Activated effector memory CD4-positive, alpha-beta T cell treated with anti-CD3 and anti-CD28 coated beads, Interleukin-2, amount 50 U/mL, for 16 hours (primary cell): ENCODE data around the gene RCOR1.

Experiments used
- DNase-seq: peaks from one replicate; pipeline ENCODE4 v3.0.0-alpha.2; 2020

Gene RCOR1

DNA sequence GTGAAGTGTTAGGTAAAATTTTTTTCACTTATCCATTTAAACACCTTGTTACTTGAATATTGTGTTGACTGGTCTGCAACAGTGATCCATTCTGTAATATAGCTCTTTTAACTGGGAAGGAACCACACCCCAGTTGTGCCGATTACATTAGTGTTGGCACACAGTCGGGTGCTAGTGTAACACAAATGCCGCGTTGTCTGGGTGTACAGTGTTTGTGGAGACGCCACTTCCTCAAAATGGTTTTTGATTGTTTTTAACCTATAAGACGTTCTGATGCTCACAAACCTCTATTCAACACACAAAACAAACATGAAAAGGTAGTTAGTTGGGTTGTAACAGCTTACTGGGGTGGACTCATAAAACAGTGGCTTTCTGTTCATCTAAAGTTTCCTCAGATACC is 136.8 kb downstream of the RCOR1 start:
- no peak for DNase-seq

DNA sequence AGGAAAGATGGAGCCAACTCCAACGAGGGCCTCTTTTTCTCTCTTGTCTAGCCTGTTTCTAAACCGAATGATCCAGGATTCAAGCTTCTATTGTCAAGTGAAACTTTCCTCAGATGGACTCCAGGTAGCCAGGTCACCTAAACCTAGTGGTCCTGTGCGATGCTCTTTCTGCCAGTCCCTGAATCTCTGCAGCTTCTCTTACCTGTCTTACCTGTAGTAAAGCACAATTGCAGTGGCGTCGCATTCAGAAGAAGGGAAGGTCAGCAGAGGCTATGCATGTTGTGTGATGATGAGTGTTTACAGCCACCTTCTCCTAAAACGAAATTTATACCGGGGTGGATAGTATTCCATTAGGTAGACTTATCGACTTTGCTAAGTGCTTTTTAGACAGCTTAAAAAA is 137.4 kb downstream of the RCOR1 start:
- no peak for DNase-seq

DNA sequence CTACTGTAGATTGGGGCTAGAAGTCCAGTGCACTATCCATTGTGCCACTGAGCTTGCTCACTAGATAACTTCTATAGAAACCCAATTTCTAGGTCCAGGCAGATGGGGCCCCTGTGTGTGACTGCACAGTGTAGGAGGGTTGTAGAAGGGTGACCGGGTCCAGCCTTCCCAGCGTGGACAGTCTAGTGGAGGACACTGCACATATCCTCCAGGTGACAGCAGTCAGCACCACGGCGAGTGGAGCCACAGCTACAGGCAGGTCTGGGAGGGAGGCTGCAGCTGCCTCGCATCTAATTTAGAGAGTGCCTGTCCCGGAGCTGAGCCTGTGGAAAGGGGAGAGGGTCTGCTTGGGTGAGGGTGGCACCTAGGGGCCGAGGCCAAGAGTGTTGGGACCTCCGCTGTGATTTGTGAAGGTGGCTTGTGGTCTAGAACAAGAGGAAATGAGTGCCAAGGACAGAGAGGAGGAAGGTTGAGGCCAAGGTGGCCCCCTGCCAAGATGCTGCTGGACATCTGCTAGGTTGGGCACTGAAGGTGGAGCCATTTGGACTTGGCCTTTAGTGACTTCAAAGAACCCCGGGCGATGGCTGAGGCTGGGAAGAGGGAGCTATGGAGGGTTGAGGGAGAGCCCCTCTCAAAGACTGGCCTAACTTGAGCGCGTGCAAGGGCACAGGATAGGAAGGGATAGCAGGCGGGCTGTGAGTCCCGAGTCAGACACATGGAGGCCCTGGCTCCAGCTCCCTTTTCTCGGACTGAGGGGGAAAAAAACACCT is 138.8 kb downstream of the RCOR1 start:
- DNase-seq, result no peak

DNA sequence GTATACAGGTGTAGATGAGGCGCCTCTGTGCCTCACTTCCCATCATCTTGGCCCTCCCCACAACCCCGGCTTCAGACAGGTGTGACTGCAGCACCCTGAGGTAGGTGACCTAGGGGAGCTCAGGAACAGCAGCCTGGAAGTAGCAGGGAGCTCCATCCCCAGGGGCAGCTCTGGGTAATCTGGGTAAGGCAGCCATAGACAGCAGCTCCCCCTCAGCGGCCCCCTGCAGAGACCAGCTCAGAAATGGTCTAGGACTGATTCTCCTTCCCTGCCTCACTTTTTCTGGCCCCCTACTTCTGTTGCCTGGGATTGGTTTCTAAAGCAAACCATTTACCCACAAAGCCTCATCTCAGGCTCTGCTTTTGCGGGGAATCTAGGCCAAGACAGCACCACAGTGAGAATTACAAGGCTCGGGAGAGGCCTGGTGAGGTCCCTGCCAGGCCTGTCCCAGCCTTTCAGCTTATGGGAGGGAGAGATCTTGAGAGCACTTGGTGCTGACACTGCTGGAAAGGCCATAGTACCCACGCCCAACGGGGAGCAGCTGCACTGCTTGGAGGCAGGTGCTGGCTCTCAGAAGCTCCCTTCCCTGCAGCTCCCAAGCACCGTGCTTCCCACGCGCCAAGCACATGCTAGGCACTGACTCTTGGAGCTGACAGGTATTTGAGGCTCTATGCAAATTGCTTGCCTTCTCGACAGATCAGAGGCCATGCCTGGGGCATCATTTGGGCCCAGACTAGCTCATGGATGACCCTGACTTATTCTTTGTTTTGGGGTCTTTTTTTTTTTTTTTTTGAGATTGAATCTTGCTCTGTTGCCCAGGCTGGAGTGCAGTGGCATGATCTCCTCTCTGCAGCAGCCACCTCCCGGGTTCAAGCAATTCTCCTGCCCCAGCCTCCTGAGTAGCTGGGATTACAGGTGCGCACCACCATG is 139.7 kb downstream of the RCOR1 start:
- no peak for DNase-seq

DNA sequence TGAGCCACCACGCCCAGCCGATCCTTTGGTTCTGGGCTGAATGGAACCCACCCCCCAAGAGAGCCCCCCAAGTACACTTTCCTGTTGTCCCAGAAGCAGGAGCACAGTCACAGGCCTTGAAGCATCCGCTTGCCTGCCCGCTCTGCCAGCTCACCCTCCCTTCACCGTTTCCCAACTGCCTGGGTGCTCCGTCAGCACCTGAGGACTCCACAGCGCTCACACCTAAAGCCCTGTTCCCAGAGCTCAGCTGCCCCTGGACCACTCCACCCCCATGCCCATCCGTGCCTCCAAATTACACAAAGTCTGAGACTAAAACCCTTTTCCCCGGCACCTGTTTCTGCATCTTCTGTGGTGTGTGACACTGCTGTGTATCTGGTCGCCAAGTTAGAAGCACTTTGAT is 140.5 kb downstream of the RCOR1 start:
- no peak for DNase-seq

DNA sequence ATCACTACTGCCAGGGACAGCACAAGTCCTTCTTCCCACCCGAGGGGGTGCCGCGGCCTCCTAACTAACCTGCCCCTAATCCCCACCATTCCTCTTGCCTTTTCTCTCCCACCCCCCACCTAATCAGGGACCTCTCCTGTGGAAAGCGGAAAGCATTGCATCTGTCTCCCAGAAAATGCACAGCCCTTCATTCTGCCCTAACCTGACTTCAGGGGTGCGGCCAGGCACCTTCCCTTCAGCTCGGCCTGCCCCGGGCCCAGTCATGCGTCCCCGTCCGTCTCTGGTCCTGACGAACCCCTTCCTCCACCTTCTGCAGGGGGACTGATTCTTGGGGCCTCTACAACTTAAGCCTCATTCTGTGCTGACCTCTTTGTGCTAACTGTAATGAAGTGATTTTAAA is 140.9 kb downstream of the RCOR1 start:
- no peak for DNase-seq

DNA sequence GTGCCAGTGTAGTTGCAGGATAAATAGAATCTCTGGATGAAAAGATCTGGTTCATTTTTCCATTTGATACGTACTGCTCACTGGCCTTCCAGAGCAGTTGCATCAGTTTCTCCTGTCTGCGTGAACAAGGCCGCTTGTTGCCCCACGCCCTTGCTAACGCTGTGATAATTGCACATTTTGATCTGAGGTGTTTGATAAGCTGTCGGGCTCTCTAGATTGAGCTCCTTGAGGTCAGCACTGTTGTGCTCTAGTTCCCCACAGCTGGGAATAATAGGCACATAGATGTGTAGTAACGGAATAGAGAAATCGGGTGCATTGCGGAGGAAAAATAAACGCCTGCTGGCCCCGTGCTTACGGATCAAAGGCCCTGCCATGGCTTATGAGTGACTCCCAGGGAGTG is 142.0 kb downstream of the RCOR1 start:
- DNase-seq, result no peak

DNA sequence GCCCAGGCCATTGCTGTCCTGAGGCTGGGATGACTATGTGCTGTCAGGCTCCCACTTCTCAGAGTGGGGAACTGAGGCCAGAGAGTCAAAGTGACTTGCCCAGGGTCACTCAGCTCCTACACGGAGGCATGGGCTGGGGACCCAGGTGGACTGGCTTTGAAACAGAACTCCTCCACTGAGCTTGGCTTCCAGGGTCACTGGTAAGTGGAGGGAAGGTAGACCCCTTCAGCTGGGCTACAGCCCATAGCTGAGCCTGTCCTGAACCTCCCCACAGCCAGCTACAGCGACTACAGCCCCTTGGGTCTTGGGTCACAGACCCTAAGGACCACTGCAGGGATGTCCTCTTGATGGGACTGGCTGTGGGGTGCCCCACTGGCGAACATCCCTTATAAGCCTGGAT is 144.5 kb downstream of the RCOR1 start:
- DNase-seq, result no peak

DNA sequence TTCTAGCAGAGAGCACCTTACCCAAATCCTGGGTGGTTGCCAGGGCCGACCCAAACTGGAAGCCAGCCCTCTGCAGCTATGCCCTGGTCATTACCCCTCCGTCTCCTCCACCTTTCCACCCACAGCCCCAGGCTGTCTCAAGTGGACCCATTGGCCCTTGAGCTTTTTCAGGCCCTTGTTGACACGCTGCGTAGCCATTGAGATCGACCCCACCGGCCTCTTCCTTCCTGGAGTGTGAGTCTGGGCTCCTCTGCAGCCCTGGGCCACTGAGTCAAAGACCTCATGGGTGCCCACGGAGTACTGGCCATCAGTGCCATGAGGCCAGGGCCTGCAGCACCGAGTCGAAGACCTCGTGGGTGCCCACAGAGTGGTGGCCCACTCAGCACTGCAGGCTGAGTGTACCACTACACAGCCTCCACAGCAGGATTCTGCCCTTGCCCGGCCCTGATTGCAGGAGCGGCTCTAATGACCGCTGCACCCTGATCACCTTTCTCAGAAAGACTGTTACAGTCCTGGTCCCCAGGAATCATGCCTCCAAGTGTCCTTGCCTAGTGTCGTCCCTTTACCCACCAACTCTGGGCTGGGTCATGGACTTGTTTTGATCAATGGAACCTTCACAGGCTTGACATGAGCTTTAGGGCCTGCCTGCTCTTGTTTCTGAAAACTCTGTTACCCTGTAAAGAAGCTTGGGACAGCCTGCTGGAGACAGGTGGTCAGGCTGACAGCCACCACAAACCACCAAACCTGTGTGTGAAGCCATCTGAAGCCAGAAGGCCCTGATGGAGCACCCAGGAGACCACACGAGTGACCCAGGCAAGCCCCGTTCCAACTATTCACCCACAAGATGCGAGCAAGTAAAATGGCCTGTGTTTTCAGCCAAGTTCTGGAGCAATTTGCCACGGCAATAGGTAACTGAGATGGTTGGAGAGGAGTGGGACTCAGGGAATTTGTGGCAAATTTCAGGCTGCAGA is 145.2 kb downstream of the RCOR1 start:
- DNase-seq, result no peak

DNA sequence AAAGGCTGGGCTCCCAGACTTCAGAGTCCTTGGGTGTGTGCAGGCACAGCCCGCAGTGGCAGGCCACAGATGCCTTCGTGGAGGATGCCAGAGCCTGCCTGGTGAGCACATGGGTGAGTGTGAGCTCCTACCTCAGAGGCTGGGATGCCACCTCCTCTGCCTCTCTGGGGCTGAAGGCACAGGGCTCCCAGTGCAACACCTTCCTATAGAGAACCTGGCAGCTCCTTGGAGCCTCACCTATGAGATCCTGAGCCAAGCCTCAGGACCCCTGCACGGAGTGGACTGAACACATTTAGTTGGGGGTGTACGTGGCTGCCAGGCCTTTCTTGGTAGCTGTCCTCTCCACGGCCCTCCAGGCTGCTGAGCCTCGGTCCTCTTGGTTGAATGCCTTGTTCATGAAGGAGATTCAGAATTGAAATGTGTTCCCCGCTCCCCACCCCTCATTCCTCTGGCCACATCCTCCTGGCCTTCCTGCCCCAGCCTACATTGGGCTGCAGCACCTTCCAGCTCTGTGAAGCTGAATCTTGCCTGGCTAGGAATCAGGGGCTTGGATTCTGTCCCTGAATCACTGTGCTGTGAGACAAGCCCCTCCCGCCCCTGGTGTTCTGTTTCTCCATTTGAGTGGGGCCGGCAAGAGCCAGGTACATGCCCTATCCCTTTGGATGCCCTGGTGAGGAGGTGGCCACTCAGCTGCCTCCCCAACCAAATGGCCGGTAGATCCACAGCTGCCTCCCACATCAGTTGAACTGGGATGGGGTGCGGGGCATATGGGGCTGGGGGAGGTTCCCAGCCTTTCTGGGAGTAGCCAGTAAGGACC is 146.1 kb downstream of the RCOR1 start:
- no peak for DNase-seq

DNA sequence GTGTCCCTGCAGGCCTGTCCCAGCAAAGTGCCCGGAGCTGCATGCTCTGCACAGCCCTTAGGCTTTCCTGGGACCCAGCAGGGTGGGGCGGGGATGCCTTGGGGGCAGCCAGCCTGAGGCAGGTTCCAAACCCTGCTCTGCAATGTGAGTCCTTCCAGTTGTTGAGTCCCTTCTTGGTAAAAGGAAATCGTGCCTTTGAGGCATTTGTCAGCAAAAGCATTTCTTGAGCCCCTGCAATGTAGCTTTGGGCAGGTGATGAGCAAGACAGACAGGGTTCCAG is 146.7 kb downstream of the RCOR1 start:
- DNase-seq, result no peak

DNA sequence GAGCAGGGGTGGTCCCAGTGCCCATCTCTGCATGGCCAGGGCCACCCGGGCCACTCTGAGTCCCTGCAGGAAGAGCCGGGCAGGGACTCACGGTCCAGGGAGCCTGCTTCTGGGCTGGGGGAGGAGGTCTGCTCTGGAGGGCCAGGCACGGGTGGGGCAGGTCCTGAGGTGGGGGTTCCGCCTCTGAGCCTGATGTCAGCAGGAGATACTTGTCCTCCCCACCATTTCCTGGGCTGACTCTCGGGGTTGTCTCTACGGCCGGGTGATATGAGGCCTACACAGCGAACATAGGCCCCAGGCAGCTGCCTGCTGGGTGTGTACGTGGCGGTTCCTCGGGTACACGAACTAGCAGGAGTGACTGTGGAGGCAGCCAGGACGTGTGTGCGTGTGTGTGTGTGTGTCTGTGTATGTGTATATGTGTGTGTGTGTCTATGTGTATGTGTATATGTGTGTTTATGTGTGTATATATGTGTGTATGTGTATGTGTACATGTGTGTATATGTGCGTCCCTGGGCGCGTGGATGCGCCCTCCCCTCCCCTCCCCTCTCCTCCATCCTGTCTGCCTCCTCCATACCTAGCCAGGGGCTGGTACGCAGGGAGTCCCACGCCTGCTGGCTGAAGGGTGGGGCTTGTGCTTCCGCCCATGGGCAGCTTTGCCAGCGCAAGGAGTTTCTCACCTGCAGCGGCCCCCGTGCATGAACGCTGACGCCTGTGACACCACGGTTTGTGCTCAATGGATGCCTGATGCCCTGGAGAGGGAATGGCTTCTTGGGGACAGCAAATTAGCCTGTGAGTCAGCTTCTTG is 154.4 kb downstream of the RCOR1 start:
- no peak for DNase-seq

DNA sequence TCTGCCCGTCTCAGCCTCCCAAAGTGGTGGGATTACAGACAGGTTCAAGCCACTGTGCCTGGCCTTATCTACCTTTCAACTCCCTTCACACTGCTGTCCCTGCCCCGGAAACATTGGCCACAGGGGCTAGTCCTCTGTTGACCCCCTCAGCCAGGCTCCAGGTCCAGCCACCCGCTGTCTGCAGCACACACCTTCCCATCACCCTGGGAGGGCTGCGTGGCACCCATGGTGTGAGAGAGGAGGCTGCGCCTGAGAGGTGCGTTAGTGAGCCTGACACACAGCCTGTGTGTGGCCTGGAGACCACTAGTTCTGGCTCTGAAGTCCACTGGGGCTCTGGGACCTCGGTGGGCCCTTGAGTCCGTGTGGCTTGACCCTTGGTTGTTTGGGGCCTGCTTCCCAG is 156.4 kb downstream of the RCOR1 start:
- DNase-seq, result no peak

DNA sequence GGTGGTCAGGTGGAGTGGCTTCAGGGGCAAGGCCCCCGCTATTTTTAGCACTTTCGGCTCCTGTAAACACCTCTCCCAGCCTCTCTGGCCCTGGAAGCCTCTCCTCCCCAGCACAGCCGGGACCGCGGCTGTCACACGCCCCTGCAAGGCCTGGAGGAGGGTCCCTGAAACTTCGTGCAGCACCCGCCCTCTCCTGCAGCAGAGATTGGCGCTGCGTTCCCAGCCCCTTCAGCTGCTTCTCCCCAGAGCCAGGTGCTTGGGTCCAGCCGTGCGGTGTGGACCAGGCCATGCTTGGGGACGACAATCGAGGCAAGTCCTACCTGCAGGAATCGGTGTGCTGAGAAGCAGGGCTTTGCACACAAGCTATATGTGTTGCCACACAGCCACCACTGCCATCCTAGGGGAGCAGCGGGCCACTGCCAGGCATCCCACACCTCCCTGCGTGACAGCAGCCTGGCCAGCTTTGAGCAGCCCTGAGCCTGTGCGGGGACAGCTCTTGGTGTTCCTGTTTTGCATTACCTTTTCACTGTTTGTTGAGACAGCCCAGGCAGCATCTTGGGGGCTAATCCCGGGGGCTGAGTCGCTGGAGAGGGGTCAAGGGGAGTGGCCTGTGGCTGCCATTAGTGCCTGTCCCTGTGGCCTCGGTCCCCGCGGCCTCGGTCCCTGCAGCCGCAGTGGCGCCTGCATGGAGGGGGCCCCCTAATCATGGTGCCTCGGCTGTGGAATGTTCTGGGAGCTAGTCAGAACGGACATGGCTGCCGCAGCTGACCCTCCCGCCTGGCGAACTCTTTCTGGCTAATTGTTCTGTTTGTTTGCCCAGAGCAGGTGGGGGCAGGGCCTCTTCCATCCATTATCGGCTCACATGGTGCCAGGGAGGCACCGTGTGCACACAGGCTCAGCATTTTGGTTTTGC is 157.2 kb downstream of the RCOR1 start:
- no peak for DNase-seq

DNA sequence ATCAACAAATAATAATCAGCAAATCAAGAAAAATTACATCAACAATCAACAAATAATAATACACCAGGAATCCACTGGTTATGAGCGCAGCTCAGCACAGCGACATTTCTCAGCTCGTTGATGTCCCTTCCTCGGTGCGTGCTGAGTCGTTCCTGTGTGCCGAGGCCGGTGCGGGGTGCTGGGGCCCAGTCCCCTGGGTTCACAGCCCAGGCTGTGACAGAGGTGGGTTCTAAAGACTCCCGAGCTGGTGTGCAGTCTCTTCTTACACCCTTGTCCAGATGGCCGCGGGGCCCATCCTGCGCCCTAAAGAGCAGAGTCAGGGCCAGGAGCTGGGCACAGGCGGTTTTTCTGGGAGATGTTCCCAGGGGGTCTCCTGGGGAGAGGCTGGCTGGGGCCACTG is 157.9 kb downstream of the RCOR1 start:
- DNase-seq, result no peak

DNA sequence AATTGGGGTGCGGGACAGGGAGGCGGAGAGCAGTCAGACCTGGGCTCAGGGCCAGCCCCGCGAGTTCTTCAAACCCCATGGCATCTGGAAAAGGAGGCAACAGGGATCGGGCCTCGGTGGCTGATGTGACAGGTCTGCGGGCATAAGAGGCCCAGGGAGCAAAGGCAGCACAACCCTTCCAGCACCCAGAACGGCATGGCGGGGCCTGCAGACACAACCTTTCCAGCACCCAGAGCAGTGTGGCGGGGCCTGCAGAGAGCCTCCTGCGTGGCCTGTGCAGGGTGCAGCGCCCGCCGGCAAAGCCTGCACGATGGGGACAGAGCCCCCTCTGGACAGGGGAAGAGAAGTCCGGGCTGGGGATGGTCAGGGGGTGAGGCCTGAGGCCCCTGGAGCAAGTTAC is 158.6 kb downstream of the RCOR1 start:
- no peak for DNase-seq

DNA sequence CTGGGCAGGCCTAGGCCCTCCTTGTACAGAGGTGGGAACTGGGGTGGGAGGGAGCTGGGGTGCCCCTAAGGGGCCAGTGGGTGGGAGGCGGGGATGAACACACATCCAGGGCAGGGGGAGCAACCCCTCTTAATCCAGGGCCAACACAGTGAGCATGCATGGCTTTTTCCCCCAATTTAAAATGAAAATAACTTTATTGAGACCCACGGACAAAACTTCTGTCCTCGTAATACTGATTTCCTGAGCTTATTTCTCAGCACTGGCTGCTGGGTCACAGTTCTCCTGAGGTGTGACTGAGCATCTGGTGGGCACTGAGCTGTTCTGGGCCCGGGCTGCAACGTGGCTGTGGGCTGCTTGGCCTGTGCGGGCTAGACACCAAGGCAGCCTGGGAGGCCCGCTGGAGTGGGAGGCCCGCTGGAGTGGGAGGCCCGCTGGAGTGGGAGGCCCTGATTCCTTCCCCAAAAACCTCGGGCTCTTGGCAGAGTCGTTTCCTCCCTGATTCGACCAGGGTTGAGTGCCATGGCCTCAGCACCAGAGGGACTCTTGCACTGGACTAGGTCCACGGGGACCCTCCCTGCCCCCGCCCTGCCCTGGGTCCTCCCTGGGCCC is 159.9 kb downstream of the RCOR1 start:
- no peak for DNase-seq

DNA sequence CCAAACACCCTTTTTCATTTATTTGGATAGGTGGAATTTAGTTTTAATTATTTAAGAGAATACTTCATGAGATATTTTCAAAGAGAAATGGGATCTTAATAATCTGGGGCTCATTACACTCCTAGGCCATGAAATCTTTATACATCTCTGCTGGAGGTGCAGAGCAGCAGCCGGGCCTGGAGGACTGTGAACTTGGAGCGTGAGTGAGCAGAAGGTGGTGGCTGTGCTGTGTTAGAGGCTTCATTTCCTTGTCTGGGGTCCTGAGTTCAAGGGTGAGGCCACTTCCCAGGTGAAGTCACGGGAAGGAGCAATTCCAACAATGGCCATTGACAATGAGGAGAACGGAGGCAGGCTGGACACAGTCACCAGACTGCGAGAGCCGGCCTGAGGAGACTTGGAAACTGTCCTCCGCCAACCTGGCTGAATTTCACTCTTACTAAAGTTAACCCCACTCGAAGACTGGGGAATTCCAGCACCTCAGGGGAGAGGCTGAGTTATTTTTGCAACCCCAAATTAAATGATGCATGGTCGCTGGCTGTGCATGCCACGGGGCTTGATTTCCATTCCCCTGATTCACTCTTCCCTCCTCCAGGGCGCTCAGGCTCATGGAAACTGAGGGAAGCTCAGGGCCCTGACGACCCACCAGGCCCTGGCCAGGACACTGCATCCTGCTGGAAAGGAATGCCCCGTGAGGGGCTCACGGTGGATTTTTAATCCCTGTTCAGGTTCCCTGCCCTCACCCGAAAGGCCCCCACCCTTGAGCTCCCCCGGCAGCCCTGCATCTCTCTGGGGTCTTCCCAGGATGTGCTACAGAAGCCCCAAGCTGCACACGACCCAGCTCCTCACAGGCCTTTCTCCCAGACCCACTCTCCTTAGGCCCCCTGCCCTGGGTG is 162.2 kb downstream of the RCOR1 start:
- DNase-seq, result no peak

DNA sequence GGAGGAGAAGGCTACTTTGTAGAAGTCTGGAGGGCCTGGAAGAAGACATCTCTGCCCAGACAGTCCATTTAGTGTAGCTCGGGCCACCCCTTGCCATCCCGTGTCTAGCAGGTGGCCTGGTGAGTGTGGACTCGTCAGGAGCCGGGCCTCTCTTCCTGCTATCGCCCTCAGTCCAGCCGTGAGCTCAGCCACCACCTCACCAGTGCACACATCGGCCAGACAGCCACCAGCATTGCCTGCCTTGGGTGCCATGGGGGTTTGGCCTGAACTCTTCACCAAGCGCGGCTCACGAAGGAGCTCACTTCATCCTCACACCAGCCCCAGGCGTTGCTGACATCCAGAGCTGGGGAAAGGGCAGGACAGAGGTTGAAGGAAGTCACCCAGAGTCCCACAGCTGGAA is 165.2 kb downstream of the RCOR1 start:
- DNase-seq, result no peak
